Mesendoderm (in vitro differentiated cells): ENCODE data around the gene NUBP2.

Experiments
- DNase-seq: peaks from one replicate; pipeline ENCODE4 v3.0.0; 2013
- H2AK5ac ChIP-seq: 2 replicates; pipeline ENCODE4 v1.6.1; 2013; ENCODE audit warnings: low read length, inconsistent platforms
- H2BK120ac ChIP-seq: 2 replicates; pipeline ENCODE4 v1.6.1; 2013; ENCODE audit warnings: low read depth, mild to moderate bottlenecking, low read length, moderate library complexity, mixed read lengths
- H2BK15ac ChIP-seq: replicated peaks from 2 replicates; pipeline ENCODE4 v1.6.1; 2013; ENCODE audit warnings: low read depth, mild to moderate bottlenecking, moderate library complexity
- H2BK5ac ChIP-seq: 2 replicates; pipeline ENCODE4 v1.6.1; 2013; ENCODE audit warnings: low read length, inconsistent platforms
- H3K18ac ChIP-seq: 2 replicates; pipeline ENCODE4 v1.6.1; 2013; ENCODE audit warnings: mild to moderate bottlenecking, low read length, mixed read lengths
- H3K23ac ChIP-seq: one replicate; pipeline ENCODE4 v1.6.1; 2013; ENCODE audit warnings: low read length
- H3K27ac ChIP-seq: 2 replicates; pipeline ENCODE4 v1.5.1; 2013; ENCODE audit warnings: low read depth, mild to moderate bottlenecking, inconsistent platforms, low read length, moderate library complexity
- H3K27me3 ChIP-seq: 2 replicates; pipeline ENCODE4 v1.6.1; 2013; ENCODE audit warnings: low read length, control low read depth, mild to moderate bottlenecking, inconsistent platforms; ENCODE audit not compliant: insufficient read depth, poor library complexity
- H3K36me3 ChIP-seq: 2 replicates; pipeline ENCODE4 v1.6.1; 2013; ENCODE audit warnings: low read length, inconsistent platforms; ENCODE audit not compliant: control insufficient read depth, insufficient read depth
- H3K4ac ChIP-seq: one replicate; pipeline ENCODE4 v1.6.1; 2013; ENCODE audit warnings: low read depth, mild to moderate bottlenecking, low read length, moderate library complexity
- H3K4me1 ChIP-seq: 2 replicates; pipeline ENCODE4 v1.6.1; 2013; ENCODE audit warnings: low read depth, low read length, inconsistent platforms; ENCODE audit not compliant: control insufficient read depth
- H3K4me2 ChIP-seq: 2 replicates; pipeline ENCODE4 v1.6.1; 2013; ENCODE audit warnings: low read length
- H3K4me3 ChIP-seq: 2 replicates; pipeline ENCODE4 v1.5.1; 2013; ENCODE audit warnings: mild to moderate bottlenecking, low read length
- H3K56ac ChIP-seq: one replicate; pipeline ENCODE4 v1.6.1; 2013; ENCODE audit warnings: low read length
- H3K79me1 ChIP-seq: 2 replicates; pipeline ENCODE4 v1.6.1; 2013; ENCODE audit warnings: low read length, inconsistent platforms
- H3K79me2 ChIP-seq: 2 replicates; pipeline ENCODE4 v1.6.1; 2013; ENCODE audit warnings: mild to moderate bottlenecking, low read length; ENCODE audit not compliant: control insufficient read depth, insufficient read depth
- H3K9ac ChIP-seq: 2 replicates; pipeline ENCODE4 v1.6.1; 2013; ENCODE audit warnings: low read length, inconsistent platforms
- H4K5ac ChIP-seq: one replicate; pipeline ENCODE4 v1.6.1; 2013; ENCODE audit warnings: low read length
- H4K8ac ChIP-seq: one replicate; pipeline ENCODE4 v1.6.1; 2013; ENCODE audit warnings: low read depth, mild to moderate bottlenecking, control low read depth, low read length, moderate library complexity
- WGBS: extraction: QIAGEN DNeasy Blood & Tissue Kit; methylation state at CpG from one replicate; pipeline ENCODE4 v1.1.7; 2013; ENCODE audit warnings: low lambda C conversion rate, missing lambda C conversion rate; ENCODE audit not compliant: insufficient coverage; ENCODE audit errors: extremely low coverage; 5-methylcytosine and 5-hydroxymethylcytosine counted together

NUBP2 gene

GRCh38 chr16:1762196-1762878 lies 20.4 kb upstream of the NUBP2 start:
- Histone ChIP-seq H3K79me1 (no peaks in the 10 kb centered on the region), H3K23ac (no peak overlapping the region), H2BK120ac (no peak overlapping the region), H3K4me1 (no peaks in the 10 kb centered on the region), H3K79me2 (no peaks in the 10 kb centered on the region), H4K5ac (no peak overlapping the region), H3K4me2 (no peak overlapping the region), H3K27me3 (no peaks in the 10 kb centered on the region), H3K27ac (no peak overlapping the region), H3K36me3 (no peaks in the 10 kb centered on the region), H3K56ac (no peak overlapping the region), H3K18ac (no peak overlapping the region), H2AK5ac (no peak overlapping the region), H4K8ac (no peak overlapping the region), H3K9ac (no peak overlapping the region), H3K4me3 (no peak overlapping the region), H2BK5ac (no peak overlapping the region), H3K4ac (no peak overlapping the region), H2BK15ac (no peak overlapping the region)
- no peak for DNase-seq
- no CpG with 5 or more reads among the region's 30 CpGs for WGBS

DNA sequence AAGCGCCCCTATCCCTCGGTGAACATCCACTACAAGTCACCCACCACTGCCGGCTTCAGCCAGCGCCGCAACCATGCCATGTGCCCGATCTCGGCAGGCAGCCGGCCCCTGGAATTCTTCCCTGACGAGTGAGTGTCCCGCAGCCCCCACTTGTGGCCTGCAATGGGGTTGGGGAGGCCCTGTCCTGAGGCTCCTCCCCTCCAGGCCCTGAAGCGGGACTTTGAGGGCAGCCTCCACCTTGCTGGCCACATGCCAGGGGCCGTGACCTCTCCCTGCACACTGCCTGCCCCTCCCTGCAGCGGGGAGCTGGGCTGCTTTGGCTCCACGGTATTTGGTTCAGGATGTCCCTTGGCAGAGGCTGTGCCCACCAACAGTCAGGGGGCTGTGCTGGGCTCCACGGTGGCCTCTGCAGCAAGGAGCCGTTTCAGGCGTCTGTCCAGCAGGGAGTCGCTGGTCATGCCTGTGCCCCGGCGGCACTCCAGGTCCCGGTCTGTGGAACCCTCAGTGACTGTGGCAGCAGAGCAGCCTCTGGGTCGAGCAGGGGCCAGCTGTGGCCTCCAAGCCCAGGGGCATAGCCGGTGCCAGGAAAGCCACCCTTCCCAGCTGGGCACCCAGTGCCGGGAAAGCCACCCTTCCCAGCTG lies 19.8 kb upstream of the NUBP2 start:
- Histone ChIP-seq H3K4me1 (no peaks in the 10 kb centered on the region), H3K23ac (no peak overlapping the region), H4K8ac (no peak overlapping the region), H2BK5ac (no peak overlapping the region), H3K36me3 (no peaks in the 10 kb centered on the region), H3K4me2 (no peak overlapping the region), H2AK5ac (no peak overlapping the region), H3K27me3 (no peaks in the 10 kb centered on the region), H3K56ac (no peak overlapping the region), H2BK120ac (no peak overlapping the region), H3K79me1 (no peaks in the 10 kb centered on the region), H4K5ac (no peak overlapping the region), H3K27ac (no peak overlapping the region), H3K4me3 (no peak overlapping the region), H3K4ac (no peak overlapping the region), H3K9ac (no peak overlapping the region), H2BK15ac (no peak overlapping the region), H3K18ac (no peak overlapping the region), H3K79me2 (no peaks in the 10 kb centered on the region)
- DNase-seq, result no peak
- WGBS, result no CpG with 5 or more reads among the region's 24 CpGs

GRCh38 chr16:1763521-1764511 lies 18.9 kb upstream of the NUBP2 start:
- Histone ChIP-seq H3K27ac (no peak overlapping the region), H3K18ac (no peak overlapping the region), H3K79me1 (no peaks in the 10 kb centered on the region), H2BK120ac (no peak overlapping the region), H2BK5ac (no peak overlapping the region), H3K4ac (no peak overlapping the region), H2AK5ac (no peak overlapping the region), H3K9ac (peak overlapping the region; percentile 54), H3K4me2 (peak overlapping the region; percentile 42), H2BK15ac (no peak overlapping the region), H3K4me3 (no peak overlapping the region), H3K23ac (no peak overlapping the region), H3K27me3 (no peaks in the 10 kb centered on the region), H4K5ac (no peak overlapping the region), H3K79me2 (no peaks in the 10 kb centered on the region), H3K4me1 (no peaks in the 10 kb centered on the region), H3K56ac (peak overlapping the region; percentile 67), H3K36me3 (no peaks in the 10 kb centered on the region), H4K8ac (no peak overlapping the region)
- WGBS, result no CpG with 5 or more reads among the region's 81 CpGs
- DNase-seq, result peak; percentile 86

- Histone ChIP-seq H3K4me1 (no peaks in the 10 kb centered on the region), H3K18ac (no peak overlapping the region), H3K23ac (no peak overlapping the region), H4K8ac (no peak overlapping the region), H2BK15ac (no peak overlapping the region), H3K27me3 (no peaks in the 10 kb centered on the region), H3K56ac (no peak overlapping the region), H3K9ac (no peak overlapping the region), H3K36me3 (no peaks in the 10 kb centered on the region), H3K27ac (no peak overlapping the region), H4K5ac (no peak overlapping the region), H2AK5ac (no peak overlapping the region), H2BK5ac (no peak overlapping the region), H3K79me2 (no peaks in the 10 kb centered on the region), H3K79me1 (no peaks in the 10 kb centered on the region), H2BK120ac (no peak overlapping the region), H3K4me3 (no peak overlapping the region), H3K4ac (no peak overlapping the region), H3K4me2 (no peak overlapping the region)
- WGBS, result no CpG with 5 or more reads among the region's 21 CpGs
- DNase-seq, result no peak
Measured at GRCh38 chr16:1764971-1765370, 17.8 kb upstream of the NUBP2 start.

- H2BK5ac ChIP-seq, result no peak overlapping the region
- H2BK15ac ChIP-seq, result no peak overlapping the region
- H4K8ac ChIP-seq, result no peak overlapping the region
- no peak overlapping the region for H3K9ac ChIP-seq
- no peaks in the 10 kb centered on the region for H3K36me3 ChIP-seq
- H3K27me3 ChIP-seq, result no peaks in the 10 kb centered on the region
- no peaks in the 10 kb centered on the region for H3K4me1 ChIP-seq
- DNase-seq, result no peak
- no peak overlapping the region for H3K27ac ChIP-seq
- no peak overlapping the region for H2BK120ac ChIP-seq
- no peak overlapping the region for H2AK5ac ChIP-seq
- no peaks in the 10 kb centered on the region for H3K79me1 ChIP-seq
- H3K56ac ChIP-seq, result no peak overlapping the region
- H3K23ac ChIP-seq, result no peak overlapping the region
- H3K4me3 ChIP-seq, result no peak overlapping the region
- H4K5ac ChIP-seq, result no peak overlapping the region
- no peak overlapping the region for H3K4ac ChIP-seq
- no peak overlapping the region for H3K4me2 ChIP-seq
- no peaks in the 10 kb centered on the region for H3K79me2 ChIP-seq
- no peak overlapping the region for H3K18ac ChIP-seq
- WGBS, result no CpG with 5 or more reads among the region's 22 CpGs
Measured at GRCh38 chr16:1765826-1766225, 16.9 kb upstream of the NUBP2 start.
